Stimulated activated CD8-positive, alpha-beta memory T cell treated with anti-CD3 and anti-CD28 coated beads, Interleukin-12 subunit alpha, Interleukin-12 subunit beta, amount 100 ng/mL, for 4 hours (primary cell): Measurements from ENCODE around the gene FOXJ1.

Experiments used
- DNase-seq: peaks from one replicate; pipeline ENCODE4 v3.0.0-alpha.2; 2020; ENCODE audit warnings: low read depth

Gene FOXJ1

GRCh38 chr17:76091526-76092286 is 49.3 kb downstream of the FOXJ1 start:
- DNase-seq, result no peak

- no peak for DNase-seq
These were observed 50.4 kb downstream of the FOXJ1 start for GRCh38 chr17:76090517-76091129.

GRCh38 chr17:76089680-76090516 is 51.1 kb downstream of the FOXJ1 start:
- no peak for DNase-seq

- DNase-seq, result no peak
These were observed 52.0 kb downstream of the FOXJ1 start for GRCh38 chr17:76088868-76089576.

GRCh38 chr17:76088041-76088867 is 52.8 kb downstream of the FOXJ1 start:
- no peak for DNase-seq

- DNase-seq, result no peak
These were observed 53.5 kb downstream of the FOXJ1 start for GRCh38 chr17:76087531-76087930.

- no peak for DNase-seq
These were observed 54.7 kb downstream of the FOXJ1 start for GRCh38 chr17:76086384-76086783.
